ENCODE data around the gene TMSB15B. TPM values are rescaled to one million over a fixed set of nuclear protein-coding genes. Genes with fewer than 3 reads are reported as not detected.
"Not testable (repeated sequence)": the region's sequence is repeated elsewhere in the genome, so short reads cannot be mapped to it uniquely, and the experiment has no call there.

Gene TMSB15B
- total RNA-seq, 4 donors from 2014 or later, result not detected

DNA sequence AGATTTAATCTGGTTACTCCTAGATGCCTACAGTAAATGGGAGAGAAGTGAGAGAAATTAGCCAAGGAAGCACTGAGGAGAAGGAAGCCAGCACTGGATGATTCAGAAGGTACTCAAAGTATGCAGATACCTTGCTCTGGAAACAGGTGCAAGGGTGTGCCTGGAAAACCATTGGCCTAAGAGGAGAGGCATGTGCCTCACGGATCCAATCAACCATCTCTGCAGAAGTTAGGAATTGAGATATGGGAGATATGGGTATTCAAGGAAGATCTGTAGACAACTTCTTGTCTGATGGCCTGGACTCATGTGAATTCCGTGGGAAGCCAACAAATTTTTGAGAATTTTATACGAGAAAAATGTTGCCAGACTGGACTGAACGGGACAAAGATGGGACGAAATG is 46.4 kb downstream of the TMSB15B start:
- H3K36me3 ChIP-seq, result no peaks in the 10 kb centered on the region
- H3K9me3 ChIP-seq, result no peaks in the 10 kb centered on the region
- intact Hi-C loops (cut with DNase I; ENCODE audit: low total_unique reads) (no loop called here), in situ Hi-C loops (cut with MboI; ENCODE audit: low sequenced_read_pairs in 4 of 4) (no loop called here)
- no peak overlapping the region for H3K4me3 ChIP-seq
- ATAC-seq (no peak), DNase-seq (no peak)
- TF ChIP-seq, protein P1, sequence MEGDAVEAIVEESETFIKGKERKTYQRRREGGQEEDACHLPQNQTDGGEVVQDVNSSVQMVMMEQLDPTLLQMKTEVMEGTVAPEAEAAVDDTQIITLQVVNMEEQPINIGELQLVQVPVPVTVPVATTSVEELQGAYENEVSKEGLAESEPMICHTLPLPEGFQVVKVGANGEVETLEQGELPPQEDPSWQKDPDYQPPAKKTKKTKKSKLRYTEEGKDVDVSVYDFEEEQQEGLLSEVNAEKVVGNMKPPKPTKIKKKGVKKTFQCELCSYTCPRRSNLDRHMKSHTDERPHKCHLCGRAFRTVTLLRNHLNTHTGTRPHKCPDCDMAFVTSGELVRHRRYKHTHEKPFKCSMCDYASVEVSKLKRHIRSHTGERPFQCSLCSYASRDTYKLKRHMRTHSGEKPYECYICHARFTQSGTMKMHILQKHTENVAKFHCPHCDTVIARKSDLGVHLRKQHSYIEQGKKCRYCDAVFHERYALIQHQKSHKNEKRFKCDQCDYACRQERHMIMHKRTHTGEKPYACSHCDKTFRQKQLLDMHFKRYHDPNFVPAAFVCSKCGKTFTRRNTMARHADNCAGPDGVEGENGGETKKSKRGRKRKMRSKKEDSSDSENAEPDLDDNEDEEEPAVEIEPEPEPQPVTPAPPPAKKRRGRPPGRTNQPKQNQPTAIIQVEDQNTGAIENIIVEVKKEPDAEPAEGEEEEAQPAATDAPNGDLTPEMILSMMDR (IDR thresholded peaks at IDR 0.05 in 4 of 5, conservative IDR thresholded peaks at IDR 0.05 in 1 of 5), result no peak
- TF ChIP-seq POLR2A (IDR thresholded peaks at IDR 0.05), result no peak
- H3K27ac ChIP-seq, result no peak overlapping the region
- no peaks in the 10 kb centered on the region for H3K4me1 ChIP-seq
- no peaks in the 10 kb centered on the region for H3K27me3 ChIP-seq

GRCh38 chrX:104013158-104013557 is 50.7 kb downstream of the TMSB15B start:
- ATAC-seq, result no peak
- Histone ChIP-seq H3K27me3 (no peaks in the 10 kb centered on the region), H3K27ac (no peak overlapping the region), H3K9me3 (peaks cover 0 to 4% (median 0%) of the 10 kb centered on the region in 3 donors), H3K4me3 (no peak overlapping the region), H3K36me3 (no peaks in the 10 kb centered on the region), H3K4me1 (no peaks in the 10 kb centered on the region)
- TF ChIP-seq, protein P1 (IDR thresholded peaks at IDR 0.05 in 4 of 5, conservative IDR thresholded peaks at IDR 0.05 in 1 of 5), result no peak
- no peak for TF ChIP-seq POLR2A (IDR thresholded peaks at IDR 0.05)
- no peak for DNase-seq
- intact Hi-C loops (cut with DNase I; ENCODE audit: low total_unique reads) (no loop called here), in situ Hi-C loops (cut with MboI; ENCODE audit: low sequenced_read_pairs in 4 of 4) (no loop called here)

- H3K27me3 ChIP-seq, result peaks cover 0 to 3% (median 0%) of the 10 kb centered on the region in 3 donors
- TF ChIP-seq, protein P1 (IDR thresholded peaks at IDR 0.05 in 4 of 5, conservative IDR thresholded peaks at IDR 0.05 in 1 of 5), result no peak
- TF ChIP-seq POLR2A (IDR thresholded peaks at IDR 0.05), result no peak
- DNase-seq (no peak), ATAC-seq (no peak)
- no peak within 1 kb of the TSS for H3K4me3 ChIP-seq
- H3K27ac ChIP-seq, result no peak within 1 kb of the TSS
- no peaks in the 10 kb centered on the region for H3K36me3 ChIP-seq
- no peaks in the 10 kb centered on the region for H3K4me1 ChIP-seq
- in situ Hi-C loops (cut with MboI; ENCODE audit: low sequenced_read_pairs in 4 of 4) (no loop called here), intact Hi-C loops (cut with DNase I; ENCODE audit: low total_unique reads) (no loop called here)
- H3K9me3 ChIP-seq, result peaks cover 0 to 4% (median 0%) of the 10 kb centered on the region in 3 donors
Observed at GRCh38 chrX:104013606-104014005, 51.2 kb downstream of the TMSB15B start, which contains the start of gene H2BW1. H2BW1 (minus strand) TSS chrX:104013708; CDS start chrX:104013576, 132 bp downstream.

DNA sequence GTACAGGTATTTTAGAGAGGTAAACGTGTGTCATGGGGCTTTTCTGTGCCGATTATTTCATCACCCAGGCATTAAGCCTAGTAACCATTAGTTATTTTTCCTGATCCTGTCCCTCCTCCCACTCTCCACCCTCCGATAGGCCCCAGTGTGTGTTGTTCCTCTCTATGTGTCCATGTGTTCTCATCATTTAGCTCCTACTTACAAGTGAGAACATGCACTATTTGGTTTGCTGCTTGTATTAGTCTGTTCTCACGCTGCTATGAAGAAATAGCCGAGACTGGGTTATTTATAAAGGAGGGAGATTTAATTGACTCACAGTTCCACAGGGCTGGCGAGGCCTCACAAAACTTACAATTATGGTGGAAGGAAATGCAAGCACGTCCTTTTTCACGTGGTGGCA is 53.1 kb downstream of the TMSB15B start:
- intact Hi-C loops (cut with DNase I; ENCODE audit: low total_unique reads); H3K36me3 ChIP-seq; H3K9me3 ChIP-seq; DNase-seq; H3K4me3 ChIP-seq; ATAC-seq; H3K27ac ChIP-seq; H3K4me1 ChIP-seq; in situ Hi-C loops (cut with MboI; ENCODE audit: low sequenced_read_pairs in 4 of 4): not testable (repeated sequence)
- peaks cover 0 to 20% (median 0%) of the 10 kb centered on the region in 3 donors for H3K27me3 ChIP-seq

Other genes starting within 250 kb of the TMSB15B start
- gene PLP1, start 185.8 kb upstream of the TMSB15B start, total RNA-seq, result 1 to 10 TPM in 2 of 4 donors, not detected in 2; 1.2 to 2.2 TPM
- 1 to 10 TPM; 1.8 to 5.7 (median 4.7) TPM for gene RAB9B, start 130.4 kb upstream of the TMSB15B start, total RNA-seq
- gene H2BW1, start 51.1 kb downstream of the TMSB15B start, total RNA-seq, result not detected
- gene H2BW2, start 77.3 kb downstream of the TMSB15B start, total RNA-seq, result not detected
- under 1 TPM in 2 of 4 donors, not detected in 2; 0.09 to 0.41 TPM for gene TMSB15C, start 113.6 kb downstream of the TMSB15B start, total RNA-seq
- not detected for gene ZCCHC18, start 149.9 kb downstream of the TMSB15B start, total RNA-seq
- 10 to 100 TPM in 1 of 4 donors, 1 to 10 TPM in 3; 5.2 to 10.0 (median 7.1) TPM for gene SLC25A53, start 194.4 kb downstream of the TMSB15B start, total RNA-seq
- 10 to 100 TPM; 13.4 to 23.4 (median 17.8) TPM for gene FAM199X, start 203.8 kb downstream of the TMSB15B start, total RNA-seq

Data from gastrocnemius medialis (tissue), 4 donors.